GM12878 (cell line): Measurements from ENCODE around the gene IRX6. TPM values are rescaled to one million over a fixed set of nuclear protein-coding genes. Genes with fewer than 3 reads are reported as not detected.

Experiments
- ATAC-seq: fragments of 200-7000 bp; cut with Tn5 transposase; 3 replicates; pipeline ENCODE4 v1.9.1; 2020; ENCODE audit warnings: mild to moderate bottlenecking, moderate library complexity
- BruUV-seq: library from RNA; stranded (reverse); fragments of 400-500 nt; replicated peaks from 2 replicates; lab custom pipeline; 2021; lab: Mats Ljungman, UMichigan
- CTCF ChIA-PET: fragments of 300-600 bp; sonication (Branson Sonifier 250); formaldehyde crosslinking; extraction: SDS; loops from one replicate; lab custom pipeline; 2021; ENCODE audit warnings: inconsistent platforms; lab: Yijun Ruan, JAX
- POLR2A ChIA-PET: fragments of 350-600 bp; formaldehyde crosslinking; extraction: SDS; loops from one replicate; lab custom pipeline; 2021; ENCODE audit warnings: inconsistent platforms; lab: Charles Lee
- RAD21 ChIA-PET: fragments of 300-600 bp; sonication (Branson Sonifier 250); formaldehyde crosslinking; loops from one replicate; lab custom pipeline; 2023; ENCODE audit warnings: antibody characterized with exemption; ENCODE audit not compliant: unreplicated experiment; lab: Charles Lee
- SMC1A ChIA-PET: fragments of 300-600 bp; sonication (Branson Sonifier 250); formaldehyde crosslinking; loops from one replicate; lab custom pipeline; 2023; ENCODE audit not compliant: unreplicated experiment, uncharacterized antibody; lab: Charles Lee
- DNase-seq: peaks from one replicate; pipeline ENCODE4 v3.0.0-alpha.2; 2011; ENCODE audit warnings: low read depth, low spot score
- FAIRE-seq: peaks from 3 replicates; lab custom pipeline; 2011; peaks lifted over from hg19 to GRCh38; lab: Jason Lieb, UNC
- H2AFZ ChIP-seq: 2 replicates; pipeline ENCODE4 v1.6.0; 2011; ENCODE audit warnings: low read depth, low read length, control low read depth; ENCODE audit not compliant: control insufficient read depth
- H3K27ac ChIP-seq: 2 replicates; pipeline ENCODE4 v1.5.1; 2011; ENCODE audit warnings: control low read depth; ENCODE audit not compliant: control insufficient read depth, insufficient read depth
- H3K27me3 ChIP-seq, 2 experiments: replicated peaks in 1 of 2; 2 replicates each; pipeline versions ENCODE4 v1.6.0 to v1.6.1; 2011; ENCODE audit warnings: low read length in 1 of 2; ENCODE audit not compliant: control insufficient read depth in 2 of 2, insufficient read depth in 2 of 2
- H3K36me3 ChIP-seq, 2 experiments: 2 replicates each; pipeline ENCODE4 v1.5.1; 2011; ENCODE audit warnings: low read length in 1 of 2; ENCODE audit not compliant: control insufficient read depth in 2 of 2, insufficient read depth in 2 of 2
- H3K4me1 ChIP-seq: 2 replicates; pipeline ENCODE4 v1.6.1; 2011; ENCODE audit warnings: mild to moderate bottlenecking, low read length, moderate library complexity, mixed read lengths; ENCODE audit not compliant: control insufficient read depth, insufficient read depth
- H3K4me2 ChIP-seq: 2 replicates; pipeline ENCODE4 v1.6.0; 2011; ENCODE audit warnings: control low read depth; ENCODE audit not compliant: control insufficient read depth, insufficient read depth
- H3K4me3 ChIP-seq: fragments of 200-600 bp; sonication (generic); 2 replicates; pipeline ENCODE4 v1.5.1; 2016
- H3K79me2 ChIP-seq: 2 replicates; pipeline ENCODE4 v1.6.0; 2011; ENCODE audit warnings: low read length; ENCODE audit not compliant: control insufficient read depth, insufficient read depth
- H3K9ac ChIP-seq: 2 replicates; pipeline ENCODE4 v1.8.0; 2011; ENCODE audit warnings: low read length, control low read depth, mixed read lengths; ENCODE audit not compliant: control insufficient read depth, insufficient read depth
- H3K9me3 ChIP-seq: replicated peaks from 3 replicates; pipeline ENCODE4 v1.5.1; 2011; ENCODE audit warnings: mild to moderate bottlenecking, low read length; ENCODE audit not compliant: control insufficient read depth, insufficient read depth
- H4K20me1 ChIP-seq: 2 replicates; pipeline ENCODE4 v1.6.0; 2011; ENCODE audit not compliant: control insufficient read depth, insufficient read depth
- CTCF ChIP-seq, 3 experiments: IDR thresholded peaks in 2 of 3; conservative IDR thresholded peaks in 1 of 3; 2 replicates each; pipeline ENCODE4 v1.5.1; 2011; ENCODE audit warnings: low read depth in 3 of 3, low read length in 3 of 3, mild to moderate bottlenecking in 3 of 3, control low read depth in 2 of 3, moderate library complexity in 2 of 3, inconsistent platforms in 1 of 3, mixed read lengths in 1 of 3; ENCODE audit not compliant: control insufficient read depth in 2 of 3, insufficient read depth in 1 of 3; ENCODE audit errors: extremely low read depth in 1 of 3
- EP300 ChIP-seq, 2 experiments: fragments of 150-350 bp in 1 of 2; IDR thresholded peaks; 2 replicates each; pipeline ENCODE4 v1.6.1; 2011 to 2012; ENCODE audit warnings: low read depth in 2 of 2, low read length in 2 of 2, borderline replicate concordance in 1 of 2, improper control_type of control experiment in 1 of 2, inconsistent platforms in 1 of 2; ENCODE audit not compliant: control insufficient read depth in 1 of 2
- ETV6 ChIP-seq, 2 experiments: fragments of 450-650 bp in 1 of 2; IDR thresholded peaks in 1 of 2; conservative IDR thresholded peaks in 1 of 2; 2 replicates each; pipeline ENCODE4 v1.6.1; 2014; ENCODE audit warnings: antibody characterized with exemption in 1 of 2, borderline replicate concordance in 1 of 2, low read depth in 1 of 2, mild to moderate bottlenecking in 1 of 2, moderate library complexity in 1 of 2
- HCFC1 ChIP-seq: fragments of 150-350 bp; IDR thresholded peaks from 2 replicates; pipeline ENCODE4 v1.6.1; 2014; ENCODE audit warnings: low read length
- HSF1 ChIP-seq: fragments of 150-350 bp; IDR thresholded peaks from 2 replicates; pipeline ENCODE4 v1.6.1; 2014; ENCODE audit warnings: mild to moderate bottlenecking, low read depth, low read length
- MTA3 ChIP-seq: IDR thresholded peaks from 2 replicates; pipeline ENCODE4 v1.6.1; 2012; ENCODE audit warnings: low read length, inconsistent platforms, borderline replicate concordance
- RELA ChIP-seq: fragments of 450-650 bp; IDR thresholded peaks from 2 replicates; pipeline ENCODE4 v1.8.0; 2014; ENCODE audit warnings: borderline replicate concordance; ENCODE audit not compliant: partially characterized antibody
- SMAD1 ChIP-seq: fragments of 450-650 bp; IDR thresholded peaks from 2 replicates; pipeline ENCODE4 v1.6.1; 2018; ENCODE audit warnings: mild to moderate bottlenecking, low read depth; ENCODE audit not compliant: partially characterized antibody
- TBL1XR1 ChIP-seq: IDR thresholded peaks from 2 replicates; pipeline ENCODE4 v1.6.1; 2012; ENCODE audit warnings: low read depth, low read length, improper control_type of control experiment
- YY1 ChIP-seq: IDR thresholded peaks from 2 replicates; pipeline ENCODE4 v1.6.1; 2011; ENCODE audit warnings: low read depth, mild to moderate bottlenecking, low read length
- ZBTB33 ChIP-seq: fragments of 450-650 bp; IDR thresholded peaks from 2 replicates; pipeline ENCODE4 v1.6.1; 2017; ENCODE audit warnings: mild to moderate bottlenecking
- ZNF24 ChIP-seq: fragments of 450-650 bp; IDR thresholded peaks from 2 replicates; pipeline ENCODE4 v1.6.1; 2017; ENCODE audit warnings: antibody characterized with exemption, mild to moderate bottlenecking
- ZNF592 ChIP-seq: fragments of 450-650 bp; IDR thresholded peaks from 2 replicates; pipeline ENCODE4 v1.6.1; 2017; ENCODE audit warnings: mild to moderate bottlenecking, moderate library complexity
- WGBS: methylation state at CpG from one replicate; pipeline ENCODE4 v1.1.6; 2016; ENCODE audit warnings: low lambda C conversion rate; ENCODE audit not compliant: insufficient replicate concordance, insufficient coverage; ENCODE audit errors: missing lambda C conversion rate; 5-methylcytosine and 5-hydroxymethylcytosine counted together
- in situ Hi-C: fragments of 300-500 bp; cut with MboI; formaldehyde crosslinking; loops from 9 replicates; pipeline ENCODE4 v1.14.3; 2018; ENCODE audit warnings: mixed read lengths
- intact Hi-C: fragments of 100-400 bp; cut with micrococcal nuclease; formaldehyde crosslinking; loops from one replicate; pipeline ENCODE4 v1.14.2; 2022; ENCODE audit not compliant: unreplicated experiment
- polyA plus RNA-seq, 11 experiments: library from polyadenylated mRNA; depleted of rRNA in 4 of 11; unstranded in 6 of 11; stranded (reverse) in 5 of 11; fragments of >200 nt; fragmentation: Nextera tagmentation in 4 of 11; fragmentation: Illumina TruSeq in 1 of 11; extraction: Ambion mirVana in 4 of 11; extraction: Trizol in 1 of 11; gene quantifications; 1 replicate in 1 of 11; 2 replicates in 10 of 11; pipeline versions ENCODE4 v1.2.1 to v1.2.3, GENCODE V29; 2011 to 2016; ENCODE audit warnings: inconsistent platforms in 2 of 11, missing spikeins in 2 of 11, low read depth in 1 of 11
- total RNA-seq, 4 experiments: library from RNA; depleted of rRNA in 3 of 4; stranded (reverse); fragments of >200 nt in 3 of 4; fragmentation: Illumina TruSeq in 1 of 4; extraction: Trizol in 1 of 4; gene quantifications; 2 replicates each; pipeline versions ENCODE4 v1.2.1 to v1.2.3, GENCODE V29; 2013 to 2021

IRX6 gene
- total and polyA plus RNA-seq, 10 of the 15 experiments (the other 5 are each of a cell fraction or from before 2014, with no cell fraction given) = not detected

- no peak overlapping the region for H3K9ac ChIP-seq
- H3K27ac ChIP-seq = no peak overlapping the region
- DNase-seq = no peak
- no peaks in the 10 kb centered on the region for H3K27me3 ChIP-seq
- 47% methylated on average over 6 of the region's 6 CpGs for WGBS
- no peaks in the 10 kb centered on the region for H3K9me3 ChIP-seq
- in situ Hi-C loops (no loop called here), intact Hi-C loops (no loop called here)
- no peak overlapping the region for H3K4me2 ChIP-seq
- no TSS peak for BruUV-seq
- ChIA-PET CTCF (interaction anchor here (1.2 kb wide), 1 partner anchor 12 kb away, joined by 3 read pairs; no protein-coding TSS in a partner anchor), POLR2A (no interaction called here), RAD21 (no interaction called here), SMC1A (interaction anchor here (0.8 kb wide), 1 partner anchor 18 kb away, joined by 3 read pairs; no protein-coding TSS in a partner anchor)
- no peak overlapping the region for H3K4me3 ChIP-seq
- H3K4me1 ChIP-seq = no peaks in the 10 kb centered on the region
- TF ChIP-seq ZBTB33 (no peak), ZNF24 (no peak), SMAD1 (no peak), ZNF592 (no peak), MTA3 (no peak), HSF1 (no peak), CTCF (IDR thresholded peaks at IDR 0.05 in 2 of 3, conservative IDR thresholded peaks at IDR 0.05 in 1 of 3; ENCODE audit: control insufficient read depth in 2 of 3, extremely low read depth in 1 of 3, insufficient read depth in 1 of 3, low read depth in 3 of 3, low read length in 3 of 3) (no peak), HCFC1 (no peak), RELA (no peak), YY1 (no peak), TBL1XR1 (no peak), EP300 (IDR thresholded peaks at IDR 0.05; ENCODE audit: borderline replicate concordance in 1 of 2, control insufficient read depth in 1 of 2, low read depth in 2 of 2, low read length in 2 of 2) (no peak), ETV6 (conservative IDR thresholded peaks at IDR 0.05 in 1 of 2, IDR thresholded peaks at IDR 0.05 in 1 of 2; ENCODE audit: borderline replicate concordance in 1 of 2, low read depth in 1 of 2) (no peak)
- no peaks in the 10 kb centered on the region for H4K20me1 ChIP-seq
- no peaks in the 10 kb centered on the region for H3K79me2 ChIP-seq
- FAIRE-seq = no peak
- no peaks in the 10 kb centered on the region for H3K36me3 ChIP-seq
- H2AFZ ChIP-seq = no peak overlapping the region
- ATAC-seq = no peak
Measured at GRCh38 chr16:55279598-55279997, 44.4 kb upstream of the IRX6 start.
